Body of pancreas (tissue), 2 donors: ENCODE measurements around the gene KRT25. TPM values are rescaled to one million over a fixed set of nuclear protein-coding genes. Genes with fewer than 3 reads are reported as not detected.

Experiments used
- total RNA-seq, 2 donors: library from RNA; depleted of rRNA; stranded (reverse); fragments of >200 nt; gene quantifications; one replicate each; pipeline ENCODE4 v1.1.0, GENCODE V29; 2016

KRT25 gene
- total RNA-seq, 2 donors from 2014 or later, result not detected

Other genes with a start within 250 kb of the KRT25 start
- under 1 TPM in 1 of 2 donors, not detected in 1; 0.26 TPM for gene CCR7, start 189.9 kb downstream of the KRT25 start, total RNA-seq
- 10 to 100 TPM; 48.0 to 50.8 TPM for gene SMARCE1, start 107.5 kb downstream of the KRT25 start, total RNA-seq
- gene KRT222, start 90.2 kb downstream of the KRT25 start, total RNA-seq, result 1 to 10 TPM in 1 of 2 donors, under 1 TPM in 1; 0.66 to 1.6 TPM
- gene KRT24, start 51.6 kb downstream of the KRT25 start, total RNA-seq, result not detected
- gene KRT26, start 16.9 kb upstream of the KRT25 start, total RNA-seq, result not detected
- gene KRT27, start 27.2 kb upstream of the KRT25 start, total RNA-seq, result not detected
- not detected for gene KRT28, start 44.6 kb upstream of the KRT25 start, total RNA-seq
- gene KRT10, start 67.3 kb upstream of the KRT25 start, total RNA-seq, result 1 to 10 TPM; 3.3 to 8.0 TPM
- not detected for gene KRT12, start 111.9 kb upstream of the KRT25 start, total RNA-seq
- gene KRT20, start 129.9 kb upstream of the KRT25 start, total RNA-seq, result not detected
- 1 to 10 TPM; 2.3 to 9.6 TPM for gene KRT23, start 182.3 kb upstream of the KRT25 start, total RNA-seq
- gene KRT39, start 211.6 kb upstream of the KRT25 start, total RNA-seq, result not detected
- gene KRT40, start 229.0 kb upstream of the KRT25 start, total RNA-seq, result 1 to 10 TPM in 1 of 2 donors, not detected in 1; 1.6 TPM
- not detected for gene KRTAP3-3, start 238.8 kb upstream of the KRT25 start, total RNA-seq
- gene KRTAP3-2, start 244.6 kb upstream of the KRT25 start, total RNA-seq, result not detected